Bladder microvascular endothelial cell (primary cell): ENCODE data around the gene ESYT1. TPM values are rescaled to one million over a fixed set of nuclear protein-coding genes. Genes with fewer than 3 reads are reported as not detected.

Source experiments
- total RNA-seq: library from RNA; depleted of rRNA; stranded (reverse); fragments of >200 nt; gene quantifications from 2 replicates; pipeline ENCODE4 v1.2.3, GENCODE V29; 2014

Gene ESYT1
- total RNA-seq: 328 and 362 TPM in 2 replicates

DNA sequence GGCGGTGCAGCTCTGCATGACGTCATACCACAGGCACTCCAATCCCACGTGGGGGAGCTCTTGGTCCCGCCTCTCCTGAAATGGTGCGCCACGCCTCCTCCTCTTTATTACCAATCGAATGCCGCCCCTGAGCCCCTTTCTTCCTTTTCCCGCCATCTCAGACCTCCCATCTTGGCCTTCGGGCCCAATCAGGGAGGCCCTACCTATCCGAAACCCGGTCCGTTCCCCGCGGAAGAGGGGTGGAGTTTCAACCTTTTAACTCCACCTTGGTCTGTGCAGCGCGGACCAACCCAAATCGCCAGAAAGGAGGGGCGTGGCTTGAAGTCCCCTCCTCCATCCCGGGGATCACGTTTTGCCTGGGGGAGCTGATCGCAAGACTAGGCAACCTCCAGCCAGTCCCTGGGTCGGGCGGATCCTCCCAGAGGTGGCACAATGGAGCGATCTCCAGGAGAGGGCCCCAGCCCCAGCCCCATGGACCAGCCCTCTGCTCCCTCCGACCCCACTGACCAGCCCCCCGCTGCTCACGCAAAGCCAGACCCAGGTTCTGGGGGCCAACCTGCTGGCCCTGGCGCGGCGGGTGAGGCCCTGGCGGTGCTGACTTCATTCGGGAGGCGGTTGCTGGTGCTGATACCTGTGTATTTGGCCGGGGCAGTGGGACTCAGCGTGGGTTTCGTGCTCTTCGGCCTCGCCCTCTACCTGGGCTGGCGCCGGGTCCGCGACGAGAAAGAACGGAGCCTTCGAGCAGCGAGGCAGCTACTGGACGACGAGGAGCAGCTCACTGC is at the start of gene ESYT1:
Gene ESYT1 (plus strand): TSS at position 380 of the 782 bp plus-strand sequence. CDS start 53 bp downstream, at position 433.

DNA sequence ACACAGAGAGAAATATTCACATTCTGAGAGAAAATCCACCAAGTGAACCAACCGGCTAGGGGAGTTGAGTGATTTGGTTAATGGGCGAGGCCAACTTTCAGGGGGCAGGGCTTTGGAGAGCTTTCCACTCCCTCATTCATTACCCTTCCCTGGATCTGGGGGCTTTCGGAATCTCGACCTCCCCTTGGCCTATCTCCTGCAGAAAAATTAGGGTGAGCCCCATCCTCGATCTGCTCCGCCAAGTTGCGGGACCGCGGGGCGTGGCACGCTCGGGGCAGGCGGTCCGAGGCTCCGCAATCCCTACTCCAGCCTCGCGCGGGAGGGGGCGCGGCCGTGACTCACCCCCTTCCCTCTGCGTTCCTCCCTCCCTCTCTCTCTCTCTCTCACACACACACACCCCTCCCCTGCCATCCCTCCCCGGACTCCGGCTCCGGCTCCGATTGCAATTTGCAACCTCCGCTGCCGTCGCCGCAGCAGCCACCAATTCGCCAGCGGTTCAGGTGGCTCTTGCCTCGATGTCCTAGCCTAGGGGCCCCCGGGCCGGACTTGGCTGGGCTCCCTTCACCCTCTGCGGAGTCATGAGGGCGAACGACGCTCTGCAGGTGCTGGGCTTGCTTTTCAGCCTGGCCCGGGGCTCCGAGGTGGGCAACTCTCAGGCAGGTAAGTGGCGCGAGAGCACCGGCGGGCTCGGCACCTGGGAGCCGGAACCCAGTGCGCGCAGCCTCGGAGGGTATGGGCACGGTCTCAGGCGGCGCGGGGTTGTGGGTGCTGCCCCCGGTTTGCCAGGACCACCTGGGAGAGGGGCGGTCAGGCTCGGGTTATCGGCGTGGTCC is 48.1 kb upstream of the ESYT1 start, which contains the start of gene ERBB3:
Gene ERBB3 (plus strand): TSS at position 443 of the 833 bp plus-strand sequence. CDS start 136 bp downstream, at position 579.

DNA sequence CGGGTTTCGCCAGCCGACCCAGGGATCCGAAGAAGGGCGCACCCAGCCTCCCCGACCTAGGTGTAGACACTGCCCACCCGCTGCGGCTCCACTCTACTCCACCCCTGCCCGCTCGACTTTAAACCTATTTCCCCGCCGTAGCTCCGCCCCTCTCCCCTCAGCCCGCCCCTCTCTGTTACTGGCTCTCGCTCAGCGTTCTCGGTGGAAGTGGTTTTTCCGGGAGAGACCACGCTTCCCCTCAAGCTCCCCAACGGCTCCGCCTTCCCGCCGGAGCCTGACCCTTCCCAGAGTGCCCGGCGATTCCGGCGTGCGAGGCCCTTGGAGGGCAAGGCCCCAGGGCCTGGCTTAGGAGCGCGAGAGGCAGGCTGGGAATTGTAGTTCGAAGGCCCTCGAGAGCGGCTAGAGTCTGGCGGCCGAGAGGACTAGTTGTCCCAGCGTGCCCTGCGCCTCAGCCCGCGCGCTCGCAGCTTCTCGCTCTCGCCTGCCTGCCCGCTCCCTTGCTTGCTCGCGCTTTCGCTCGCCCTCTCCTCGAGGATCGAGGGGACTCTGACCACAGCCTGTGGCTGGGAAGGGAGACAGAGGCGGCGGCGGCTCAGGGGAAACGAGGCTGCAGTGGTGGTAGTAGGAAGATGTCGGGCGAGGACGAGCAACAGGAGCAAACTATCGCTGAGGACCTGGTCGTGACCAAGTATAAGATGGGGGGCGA is 23.8 kb upstream of the ESYT1 start, which contains the start of gene PA2G4:
Gene PA2G4 (plus strand): TSS at position 451 of the 706 bp plus-strand sequence. CDS start 179 bp downstream, at position 630.

DNA sequence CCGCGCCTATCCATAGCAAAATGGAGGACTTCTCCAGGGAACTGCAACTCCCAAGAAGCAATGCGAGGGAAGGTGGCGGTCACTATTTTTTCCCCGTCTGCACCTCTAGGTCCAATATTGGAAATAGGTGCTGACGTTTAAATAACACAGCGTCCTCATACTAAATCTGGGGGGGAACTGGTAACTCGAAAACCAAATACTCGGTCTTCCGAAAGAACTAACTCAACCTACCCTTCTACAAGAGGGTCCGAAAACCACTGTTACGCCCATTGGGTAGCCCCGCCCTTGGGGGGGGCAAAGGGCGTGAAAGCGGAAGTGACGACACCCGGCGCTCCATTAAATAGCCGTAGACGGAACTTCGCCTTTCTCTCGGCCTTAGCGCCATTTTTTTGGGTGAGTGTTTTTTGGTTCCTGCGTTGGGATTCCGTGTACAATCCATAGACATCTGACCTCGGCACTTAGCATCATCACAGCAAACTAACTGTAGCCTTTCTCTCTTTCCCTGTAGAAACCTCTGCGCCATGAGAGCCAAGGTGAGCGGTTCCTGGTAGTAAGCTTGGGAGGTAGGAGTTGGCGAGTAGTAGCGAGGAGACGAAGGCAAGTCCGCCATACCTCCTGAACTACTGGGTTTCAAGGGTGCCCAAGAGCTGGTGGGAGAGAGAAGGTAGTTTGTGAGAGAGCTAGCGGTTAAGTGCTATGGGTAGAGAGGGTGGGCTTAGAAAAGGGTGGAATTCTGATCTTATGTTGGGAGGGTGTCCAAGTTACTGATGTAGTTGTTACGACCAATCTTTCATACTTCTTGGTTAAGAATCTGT is 11.6 kb upstream of the ESYT1 start, which contains the start of gene RPL41:
Gene RPL41 (plus strand): TSS at position 367 of the 815 bp plus-strand sequence.

DNA sequence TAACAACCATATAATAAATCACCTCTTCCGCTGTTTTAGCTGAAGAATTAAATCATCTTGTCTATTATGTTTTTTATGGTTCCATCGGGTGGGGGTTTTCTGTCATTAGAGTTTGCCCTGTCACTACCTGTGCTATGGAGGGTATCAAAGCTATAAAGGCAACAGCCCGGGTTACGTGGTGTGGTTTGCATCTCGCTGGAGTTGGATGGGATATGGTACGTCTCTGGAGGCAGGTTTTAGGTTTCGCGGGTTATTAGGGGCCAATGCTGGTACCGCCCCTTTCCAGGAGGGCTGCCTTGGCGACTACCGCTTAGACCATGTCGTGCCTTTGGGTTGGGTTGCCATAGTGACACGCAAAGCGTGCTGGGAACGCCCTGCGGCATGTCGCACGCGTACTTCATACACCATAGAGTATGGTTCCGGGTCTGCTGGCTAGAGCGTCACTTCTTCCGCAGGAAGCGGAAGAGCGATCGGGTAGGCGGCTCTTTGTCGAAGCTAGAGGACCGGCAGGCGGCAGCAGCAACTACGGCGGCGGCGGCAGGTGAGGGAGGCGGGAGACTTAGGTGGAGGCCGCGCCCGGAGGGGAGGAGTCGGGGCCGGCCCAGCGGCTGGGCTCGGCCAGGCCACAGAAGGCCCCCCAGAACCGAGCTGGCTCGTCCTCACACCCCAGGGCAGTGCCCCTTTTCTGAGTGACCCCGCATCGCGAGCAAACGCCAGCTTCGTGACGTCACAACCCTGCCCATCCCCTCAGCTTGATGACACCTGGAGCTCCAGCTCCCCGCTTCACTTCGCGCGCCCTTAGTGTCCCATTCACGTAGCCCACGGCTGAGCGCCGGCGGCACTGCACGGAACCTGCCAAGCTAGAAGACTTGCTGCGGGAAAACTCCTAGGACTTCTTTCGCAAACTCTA is 10.0 kb upstream of the ESYT1 start, which contains the start of gene ZC3H10:
Gene ZC3H10 (plus strand): TSS at position 489 of the 910 bp plus-strand sequence. CDS start 2,297 bp downstream, outside the sequence.

GRCh38 chr12:56152132-56152755 is 24.2 kb downstream of the ESYT1 start, which contains the start of gene MYL6B:
MYL6B (plus strand) TSS chr12:56152587; CDS start chr12:56153919, 1,332 bp downstream.

DNA sequence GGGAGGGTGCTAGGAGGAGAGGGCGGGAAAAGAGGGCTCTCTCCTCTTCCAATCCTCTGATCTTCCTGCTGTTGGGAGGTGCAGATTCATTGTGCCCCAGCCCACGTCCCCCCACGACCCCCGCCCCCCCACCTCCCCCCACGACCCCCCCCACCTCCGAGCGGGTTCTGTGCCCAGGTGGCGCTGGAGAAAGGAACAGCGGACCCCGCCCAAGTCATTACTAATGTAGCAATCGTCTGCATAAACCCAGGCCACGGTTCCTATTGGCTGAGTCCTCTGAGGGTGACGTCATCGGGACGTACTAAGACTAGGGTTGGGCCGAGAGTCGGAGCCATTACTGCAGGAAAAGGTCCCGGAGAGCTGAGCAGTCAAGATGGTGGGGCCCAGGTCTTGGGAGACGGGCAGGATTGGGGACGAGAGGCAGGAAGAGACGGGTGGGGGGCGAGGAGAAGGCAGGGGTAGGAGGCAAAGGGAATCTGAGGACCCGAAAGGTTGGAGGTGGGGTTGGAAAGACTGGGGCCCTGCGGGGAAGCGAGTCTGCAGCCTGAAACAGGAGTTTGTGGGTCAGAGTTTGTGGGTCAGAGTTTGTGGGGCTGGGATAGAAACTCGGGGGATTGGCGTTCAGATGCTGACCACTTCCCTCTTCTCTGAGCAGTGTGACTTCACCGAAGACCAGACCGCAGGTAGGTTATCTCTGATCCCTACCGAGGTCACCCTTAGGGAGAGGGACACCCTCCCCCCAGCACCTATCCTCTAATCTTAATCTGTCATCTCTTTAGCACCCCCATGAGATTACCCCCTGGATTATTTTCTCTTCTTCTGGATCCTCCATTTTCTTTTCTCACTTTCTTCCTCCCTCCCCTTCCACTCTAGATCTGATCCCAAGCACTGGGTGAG is 30.2 kb downstream of the ESYT1 start, which contains the start of gene MYL6:
Gene MYL6 (plus strand): TSS at position 331 of the 897 bp plus-strand sequence. CDS start 43 bp downstream, at position 374.

DNA sequence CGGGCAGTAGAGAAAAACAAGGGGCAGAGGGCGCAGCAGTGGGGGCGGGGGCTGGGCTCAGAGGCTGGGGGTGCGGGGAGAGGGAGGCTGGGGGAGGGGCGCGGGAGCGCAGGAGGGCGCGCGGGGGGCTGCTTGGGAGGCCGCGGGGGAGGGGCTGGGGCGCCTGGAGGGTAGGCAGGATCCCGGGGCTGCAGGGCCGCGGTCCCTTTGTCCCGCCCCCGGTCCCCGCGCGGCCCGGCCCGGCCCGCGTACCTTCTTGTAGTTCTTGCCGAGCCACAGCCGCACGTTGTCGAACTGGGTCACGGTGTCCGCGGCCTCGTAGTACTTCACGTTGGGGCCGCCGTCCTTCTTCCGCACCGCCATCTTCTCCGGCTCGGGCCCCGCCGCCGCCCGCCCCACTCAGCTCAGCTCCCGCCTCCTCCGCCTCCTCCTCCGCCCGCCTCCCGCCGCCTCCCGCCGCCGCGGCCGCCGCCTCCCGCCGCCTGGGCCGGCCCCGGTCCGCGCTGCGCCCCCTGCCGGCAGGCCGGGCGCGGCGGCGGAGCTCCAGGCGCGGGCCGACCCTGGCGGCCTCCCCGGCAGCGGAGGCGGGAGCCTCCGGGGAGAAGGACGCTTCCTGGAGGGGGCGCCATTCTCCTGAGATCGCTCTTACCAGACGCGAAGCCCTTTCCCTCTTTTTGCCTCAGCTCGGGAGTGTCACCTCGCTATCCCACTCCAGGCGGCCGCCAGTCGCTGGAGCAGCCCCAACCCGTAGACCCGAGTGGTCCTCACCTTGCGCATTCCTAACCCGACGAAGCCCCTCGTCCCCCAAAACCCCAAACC is 61.2 kb downstream of the ESYT1 start, which contains the start of gene SMARCC2:
Gene SMARCC2 (minus strand): TSS at position 385 of the 819 bp plus-strand sequence. CDS start 22 bp downstream, at position 363.

Other genes with a start within 250 kb of the ESYT1 start
- 27.3 and 33.2 TPM in 2 replicates for gene PYM1, start 200.4 kb upstream of the ESYT1 start, total RNA-seq
- 29.0 and 37.6 TPM in 2 replicates for gene DGKA, start 197.1 kb upstream of the ESYT1 start, total RNA-seq
- 0.38 and 0.81 TPM in 2 replicates for gene PMEL, start 162.2 kb upstream of the ESYT1 start, total RNA-seq
- gene CDK2, start 161.4 kb upstream of the ESYT1 start, total RNA-seq: 27.1 and 35.3 TPM in 2 replicates
- gene RAB5B, start 154.2 kb upstream of the ESYT1 start, total RNA-seq: 30.6 and 52.0 TPM in 2 replicates
- 6.5 and 12.3 TPM in 2 replicates for gene SUOX, start 131.0 kb upstream of the ESYT1 start, total RNA-seq
- 0.16 and 0.25 TPM in 2 replicates for gene IKZF4, start 107.2 kb upstream of the ESYT1 start, total RNA-seq
- 32.6 and 61.2 TPM in 2 replicates for gene RPS26, start 86.3 kb upstream of the ESYT1 start, total RNA-seq
- gene ERBB3, start 48.1 kb upstream of the ESYT1 start, total RNA-seq: 0.63 TPM in 1 of 2 replicates, not detected in the other
- gene PA2G4, start 23.7 kb upstream of the ESYT1 start, total RNA-seq: 114 and 216 TPM in 2 replicates
- gene RPL41, start 11.6 kb upstream of the ESYT1 start, total RNA-seq: 2,621 and 2,969 TPM in 2 replicates
- gene ZC3H10, start 10.0 kb upstream of the ESYT1 start, total RNA-seq: 4.4 and 6.4 TPM in 2 replicates
- 69.4 and 71.4 TPM in 2 replicates for gene MYL6B, start 24.3 kb downstream of the ESYT1 start, total RNA-seq
- 3,299 and 3,963 TPM in 2 replicates for gene MYL6, start 30.1 kb downstream of the ESYT1 start, total RNA-seq
- 38.0 and 56.8 TPM in 2 replicates for gene SMARCC2, start 61.2 kb downstream of the ESYT1 start, total RNA-seq
- gene RNF41, start 93.7 kb downstream of the ESYT1 start, total RNA-seq: 68.5 and 138 TPM in 2 replicates
- gene NABP2, start 96.1 kb downstream of the ESYT1 start, total RNA-seq: 24.9 and 27.2 TPM in 2 replicates
- 0.38 TPM in 1 of 2 replicates, not detected in the other for gene SLC39A5, start 101.8 kb downstream of the ESYT1 start, total RNA-seq
- gene ANKRD52, start 130.1 kb downstream of the ESYT1 start, total RNA-seq: 8.4 and 33.0 TPM in 2 replicates
- gene COQ10A, start 138.7 kb downstream of the ESYT1 start, total RNA-seq: 4.5 and 7.7 TPM in 2 replicates
- gene CS, start 172.1 kb downstream of the ESYT1 start, total RNA-seq: 90.7 and 173 TPM in 2 replicates
- gene CNPY2, start 187.7 kb downstream of the ESYT1 start, total RNA-seq: 48.9 and 65.3 TPM in 2 replicates
- 11.2 and 21.5 TPM in 2 replicates for gene PAN2, start 205.7 kb downstream of the ESYT1 start, total RNA-seq
- 0.19 TPM in 1 of 2 replicates, not detected in the other for gene IL23A, start 210.6 kb downstream of the ESYT1 start, total RNA-seq
- 52.9 and 88.8 TPM in 2 replicates for gene STAT2, start 231.8 kb downstream of the ESYT1 start, total RNA-seq
- not detected in 2 replicates for gene APOF, start 234.6 kb downstream of the ESYT1 start, total RNA-seq